DOHH2 (cell line): ENCODE measurements around the gene TBC1D24.

ENCODE experiments used
- H3F3A ChIP-seq: fragments of 200-600 bp; sonication (generic), shearing (Covaris generic); 2 replicates; pipeline ENCODE4 v1.6.0; 2016; ENCODE audit warnings: antibody characterized with exemption, mild to moderate bottlenecking; ENCODE audit not compliant: control insufficient read depth, insufficient read depth
- H3K27ac ChIP-seq: fragments of 200-600 bp; sonication (generic); 2 replicates; pipeline ENCODE4 v1.5.1; 2014; ENCODE audit warnings: low read depth, mild to moderate bottlenecking, low read length, moderate library complexity
- H3K27me3 ChIP-seq: fragments of 200-600 bp; sonication (generic); 2 replicates; pipeline ENCODE4 v1.6.1; 2014; ENCODE audit warnings: mild to moderate bottlenecking, low read length, mixed read lengths; ENCODE audit not compliant: control insufficient read depth
- H3K36me3 ChIP-seq: fragments of 200-600 bp; sonication (generic); 2 replicates; pipeline ENCODE4 v1.6.1; 2014; ENCODE audit warnings: mild to moderate bottlenecking, low read length, moderate library complexity, mixed read lengths; ENCODE audit not compliant: control insufficient read depth
- H3K4me1 ChIP-seq: fragments of 200-600 bp; sonication (generic); 2 replicates; pipeline ENCODE4 v1.6.1; 2014; ENCODE audit warnings: mild to moderate bottlenecking, low read length, mixed read lengths; ENCODE audit not compliant: control insufficient read depth
- H3K4me2 ChIP-seq: fragments of 200-600 bp; sonication (generic); 2 replicates; pipeline ENCODE4 v1.6.0; 2014; ENCODE audit warnings: mild to moderate bottlenecking, low read length, moderate library complexity
- H3K4me3 ChIP-seq: fragments of 200-600 bp; sonication (generic); 2 replicates; pipeline ENCODE4 v1.5.1; 2014; ENCODE audit warnings: mild to moderate bottlenecking, low read length, mixed read lengths
- H3K79me2 ChIP-seq: fragments of 200-600 bp; sonication (generic); 2 replicates; pipeline ENCODE4 v1.6.1; 2014; ENCODE audit warnings: mild to moderate bottlenecking, low read length, mixed read lengths; ENCODE audit not compliant: control insufficient read depth
- H3K9me2 ChIP-seq: fragments of 200-600 bp; sonication (generic); replicated peaks from 2 replicates; pipeline ENCODE4 v1.6.1; 2014; ENCODE audit warnings: mild to moderate bottlenecking, low read length, mixed read lengths; ENCODE audit not compliant: control insufficient read depth
- H3K9me3 ChIP-seq: fragments of 200-600 bp; sonication (generic); 2 replicates; pipeline ENCODE4 v1.6.1; 2014; ENCODE audit warnings: antibody characterized with exemption, low read length, mixed read lengths; ENCODE audit not compliant: control insufficient read depth, insufficient read depth
- H4K20me1 ChIP-seq: fragments of 200-600 bp; sonication (generic); 2 replicates; pipeline ENCODE4 v1.6.0; 2014; ENCODE audit warnings: low read depth, mild to moderate bottlenecking, antibody characterized with exemption, low read length, moderate library complexity; ENCODE audit not compliant: control insufficient read depth, insufficient read depth
- EZH2phosphoT487 ChIP-seq: fragments of 200-600 bp; sonication (generic); IDR thresholded peaks from 2 replicates; pipeline ENCODE4 v1.6.1; 2017; ENCODE audit warnings: borderline replicate concordance, mild to moderate bottlenecking, antibody characterized with exemption, low read length, moderate library complexity, mixed read lengths
- TF ChIP-seq, protein P1 (sequence below): fragments of 200-600 bp; sonication (generic); IDR thresholded peaks from one replicate; pipeline ENCODE4 v1.5.1; 2014; ENCODE audit warnings: antibody characterized with exemption, mild to moderate bottlenecking, low read depth, low read length; ENCODE audit not compliant: poor library complexity, severe bottlenecking

TBC1D24 gene

DNA sequence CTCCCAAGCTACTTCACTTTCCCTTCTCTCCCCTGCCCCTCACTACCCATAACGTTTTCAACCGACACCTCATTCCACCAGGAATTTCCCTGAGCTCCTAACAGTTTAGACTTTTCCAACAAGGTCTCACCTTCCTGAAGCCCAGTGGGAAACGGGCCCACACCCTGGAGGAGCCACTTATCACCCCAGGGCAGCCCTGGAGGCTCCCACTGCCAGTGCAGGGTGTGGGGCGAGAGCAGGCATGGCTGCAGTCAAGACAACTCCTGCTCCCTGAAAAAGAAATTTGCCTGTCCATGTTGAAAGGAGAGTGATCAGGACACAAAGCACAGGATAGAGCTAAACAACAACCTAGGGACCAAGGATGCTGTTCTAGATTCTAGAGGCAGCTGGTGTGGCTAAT, 47.4 kb upstream of the TBC1D24 start:
- Histone ChIP-seq H3F3A (peaks cover 5% of the 10 kb centered on the region), H3K36me3 (peaks cover 32% of the 10 kb centered on the region), H3K4me2 (peak overlapping the region; percentile 97; the same call in 1 of the 2 replicates)

DNA sequence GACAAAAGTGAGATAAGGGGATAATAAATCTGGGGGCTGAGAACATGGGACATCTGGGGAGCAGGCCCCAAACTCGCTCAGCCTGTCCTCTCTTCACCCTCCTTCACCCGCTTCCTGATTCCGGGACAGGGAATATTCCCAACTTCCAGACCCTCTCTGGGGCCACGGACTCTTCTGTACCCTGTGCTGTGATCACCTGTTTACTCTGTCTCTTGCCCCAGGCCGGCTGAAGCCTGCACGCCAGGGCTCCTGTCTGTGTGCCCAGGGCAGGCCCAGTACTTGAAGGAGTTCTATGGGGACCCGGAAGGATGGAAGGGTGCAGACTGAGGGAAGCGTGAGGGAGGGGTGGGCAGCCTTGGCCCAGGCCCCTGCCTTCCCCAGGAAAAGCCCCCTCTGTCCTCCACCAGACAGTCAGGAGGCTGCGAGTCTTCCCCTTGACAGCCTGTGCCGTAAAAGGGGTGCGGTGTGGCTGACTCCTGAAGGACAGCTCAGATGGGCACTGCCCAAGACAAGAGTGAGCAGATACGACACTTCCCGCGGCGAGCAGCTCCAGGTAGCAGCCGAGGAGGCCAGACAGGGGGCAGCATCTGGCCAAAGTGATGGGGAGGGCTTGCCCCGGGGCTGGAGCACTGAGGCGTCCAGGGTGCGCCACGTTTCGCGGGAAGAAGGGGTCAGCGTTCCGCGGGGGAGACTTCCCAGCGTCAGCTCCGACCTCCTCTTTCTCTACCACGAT, 46.7 kb upstream of the TBC1D24 start:
- Histone ChIP-seq H3K9me3 (no peaks in the 10 kb centered on the region), H3K79me2 (peaks cover 40% of the 10 kb centered on the region), H3K4me2 (peak overlapping the region; percentile 97), H4K20me1 (peaks cover 11% of the 10 kb centered on the region; the same call in 1 of the 2 replicates), H3K27ac (peak overlapping the region; percentile 25; the same call in 1 of the 2 replicates), H3K4me3 (peak overlapping the region; percentile 92), H3F3A (peaks cover 5% of the 10 kb centered on the region), H3K27me3 (no peaks in the 10 kb centered on the region), H3K4me1 (peaks cover 26% of the 10 kb centered on the region), H3K36me3 (peaks cover 39% of the 10 kb centered on the region), H3K9me2 (no peaks in the 10 kb centered on the region)
- TF ChIP-seq EZH2phosphoT487 = no peak
- TF ChIP-seq, protein P1, sequence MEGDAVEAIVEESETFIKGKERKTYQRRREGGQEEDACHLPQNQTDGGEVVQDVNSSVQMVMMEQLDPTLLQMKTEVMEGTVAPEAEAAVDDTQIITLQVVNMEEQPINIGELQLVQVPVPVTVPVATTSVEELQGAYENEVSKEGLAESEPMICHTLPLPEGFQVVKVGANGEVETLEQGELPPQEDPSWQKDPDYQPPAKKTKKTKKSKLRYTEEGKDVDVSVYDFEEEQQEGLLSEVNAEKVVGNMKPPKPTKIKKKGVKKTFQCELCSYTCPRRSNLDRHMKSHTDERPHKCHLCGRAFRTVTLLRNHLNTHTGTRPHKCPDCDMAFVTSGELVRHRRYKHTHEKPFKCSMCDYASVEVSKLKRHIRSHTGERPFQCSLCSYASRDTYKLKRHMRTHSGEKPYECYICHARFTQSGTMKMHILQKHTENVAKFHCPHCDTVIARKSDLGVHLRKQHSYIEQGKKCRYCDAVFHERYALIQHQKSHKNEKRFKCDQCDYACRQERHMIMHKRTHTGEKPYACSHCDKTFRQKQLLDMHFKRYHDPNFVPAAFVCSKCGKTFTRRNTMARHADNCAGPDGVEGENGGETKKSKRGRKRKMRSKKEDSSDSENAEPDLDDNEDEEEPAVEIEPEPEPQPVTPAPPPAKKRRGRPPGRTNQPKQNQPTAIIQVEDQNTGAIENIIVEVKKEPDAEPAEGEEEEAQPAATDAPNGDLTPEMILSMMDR = peak; percentile 34

More for the DNA sequence above, 47.4 kb upstream of the TBC1D24 start:
- H4K20me1 ChIP-seq = peaks cover 11% of the 10 kb centered on the region; the same call in 1 of the 2 replicates
- peaks cover 30% of the 10 kb centered on the region for H3K4me1 ChIP-seq
- no peaks in the 10 kb centered on the region for H3K9me3 ChIP-seq
- H3K79me2 ChIP-seq = peaks cover 33% of the 10 kb centered on the region
- H3K27ac ChIP-seq = no peak overlapping the region
- H3K4me3 ChIP-seq = no peak overlapping the region
- no peaks in the 10 kb centered on the region for H3K9me2 ChIP-seq
- no peaks in the 10 kb centered on the region for H3K27me3 ChIP-seq
- TF ChIP-seq, protein P1 = no peak
- TF ChIP-seq EZH2phosphoT487 = no peak

DNA sequence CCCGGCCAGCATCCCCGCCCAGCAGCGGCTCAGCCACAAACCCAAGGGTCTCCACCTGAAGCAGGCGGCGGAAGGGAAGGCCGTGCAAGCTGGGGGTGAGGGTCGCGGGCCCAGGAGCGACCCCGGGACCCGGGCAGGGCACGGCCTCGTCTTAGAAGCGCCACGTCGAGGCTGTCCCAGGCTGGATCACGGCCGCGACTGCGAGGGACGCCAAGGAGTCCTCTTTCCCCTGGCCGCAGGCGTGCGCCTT, 46.2 kb upstream of the TBC1D24 start:
- Histone ChIP-seq H3K9me2 (no peaks in the 10 kb centered on the region), H3K4me1 (peaks cover 24% of the 10 kb centered on the region), H3K79me2 (peaks cover 45% of the 10 kb centered on the region), H3K27me3 (no peaks in the 10 kb centered on the region), H4K20me1 (peaks cover 11% of the 10 kb centered on the region; the same call in 1 of the 2 replicates), H3K9me3 (no peaks in the 10 kb centered on the region), H3K4me3 (peak overlapping the region; percentile 92), H3K4me2 (peak overlapping the region; percentile 97), H3F3A (peaks cover 5% of the 10 kb centered on the region), H3K36me3 (peaks cover 44% of the 10 kb centered on the region), H3K27ac (peak overlapping the region; percentile 25; the same call in 1 of the 2 replicates)
- TF ChIP-seq, protein P1 = no peak
- no peak for TF ChIP-seq EZH2phosphoT487
